ENCODE results near the gene DMBX1. TPM values are rescaled to one million over a fixed set of nuclear protein-coding genes. Genes with fewer than 3 reads are reported as not detected.

DMBX1 gene
- total RNA-seq, 2 donors from 2014 or later: not detected

- no peak for DNase-seq (ENCODE audit: low spot score)
- H3K4me1 ChIP-seq: peaks cover 0 to 8% of the 10 kb centered on the region in 2 donors
- H3K27ac ChIP-seq: no peak overlapping the region
- TF ChIP-seq, protein P1, sequence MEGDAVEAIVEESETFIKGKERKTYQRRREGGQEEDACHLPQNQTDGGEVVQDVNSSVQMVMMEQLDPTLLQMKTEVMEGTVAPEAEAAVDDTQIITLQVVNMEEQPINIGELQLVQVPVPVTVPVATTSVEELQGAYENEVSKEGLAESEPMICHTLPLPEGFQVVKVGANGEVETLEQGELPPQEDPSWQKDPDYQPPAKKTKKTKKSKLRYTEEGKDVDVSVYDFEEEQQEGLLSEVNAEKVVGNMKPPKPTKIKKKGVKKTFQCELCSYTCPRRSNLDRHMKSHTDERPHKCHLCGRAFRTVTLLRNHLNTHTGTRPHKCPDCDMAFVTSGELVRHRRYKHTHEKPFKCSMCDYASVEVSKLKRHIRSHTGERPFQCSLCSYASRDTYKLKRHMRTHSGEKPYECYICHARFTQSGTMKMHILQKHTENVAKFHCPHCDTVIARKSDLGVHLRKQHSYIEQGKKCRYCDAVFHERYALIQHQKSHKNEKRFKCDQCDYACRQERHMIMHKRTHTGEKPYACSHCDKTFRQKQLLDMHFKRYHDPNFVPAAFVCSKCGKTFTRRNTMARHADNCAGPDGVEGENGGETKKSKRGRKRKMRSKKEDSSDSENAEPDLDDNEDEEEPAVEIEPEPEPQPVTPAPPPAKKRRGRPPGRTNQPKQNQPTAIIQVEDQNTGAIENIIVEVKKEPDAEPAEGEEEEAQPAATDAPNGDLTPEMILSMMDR (IDR thresholded peaks at IDR 0.05): no peak
- no peak overlapping the region for H3K4me3 ChIP-seq
- no peaks in the 10 kb centered on the region for H3K36me3 ChIP-seq
- H3K27me3 ChIP-seq: no peaks in the 10 kb centered on the region
- no peaks in the 10 kb centered on the region for H3K9me3 ChIP-seq
Observed at GRCh38 chr1:46530311-46530710, 40.7 kb downstream of the DMBX1 start.

- Histone ChIP-seq H3K36me3 (no peaks in the 10 kb centered on the region), H3K4me1 (peaks cover 0 to 8% of the 10 kb centered on the region in 2 donors), H3K27me3 (no peaks in the 10 kb centered on the region), H3K9me3 (no peaks in the 10 kb centered on the region), H3K27ac (no peak overlapping the region), H3K4me3 (no peak overlapping the region)
- TF ChIP-seq, protein P1 (IDR thresholded peaks at IDR 0.05): no peak
- DNase-seq (ENCODE audit: low spot score): no peak
Observed at GRCh38 chr1:46530791-46531409, 41.3 kb downstream of the DMBX1 start.

DNA sequence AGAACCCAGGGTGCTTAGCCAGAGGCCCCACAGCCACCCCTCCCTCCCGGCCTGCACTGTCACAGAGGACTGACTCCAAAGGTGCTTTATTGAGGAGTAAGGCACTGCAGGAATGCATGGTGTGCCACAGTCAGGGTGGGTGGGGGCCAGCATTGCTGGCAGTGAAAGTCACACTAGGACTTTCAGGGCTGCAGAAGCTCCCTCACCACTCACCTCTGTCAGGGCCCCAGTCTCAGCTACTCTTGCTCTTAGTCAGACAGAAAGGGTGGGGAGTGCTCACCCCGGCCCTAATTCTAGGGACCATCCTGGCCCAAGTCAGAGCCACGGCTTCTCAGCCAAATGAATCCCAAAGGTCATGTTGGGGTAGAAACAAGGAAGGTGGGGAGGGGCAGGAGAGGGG, 42.5 kb downstream of the DMBX1 start:
- Histone ChIP-seq H3K27me3 (no peaks in the 10 kb centered on the region), H3K4me3 (no peak overlapping the region), H3K36me3 (no peaks in the 10 kb centered on the region), H3K9me3 (no peaks in the 10 kb centered on the region), H3K4me1 (peaks cover 0 to 8% of the 10 kb centered on the region in 2 donors), H3K27ac (no peak overlapping the region)
- DNase-seq (ENCODE audit: low spot score): no peak
- TF ChIP-seq, protein P1 (IDR thresholded peaks at IDR 0.05): no peak

GRCh38 chr1:46532498-46533178, 43.0 kb downstream of the DMBX1 start:
- Histone ChIP-seq H3K27me3 (no peaks in the 10 kb centered on the region), H3K27ac (peak overlapping the region in 1 of 2 donors; percentile 23), H3K4me1 (peaks cover 0 to 8% of the 10 kb centered on the region in 2 donors), H3K9me3 (no peaks in the 10 kb centered on the region), H3K4me3 (peak overlapping the region; percentile 26 to 48), H3K36me3 (no peaks in the 10 kb centered on the region)
- no peak for DNase-seq (ENCODE audit: low spot score)
- TF ChIP-seq, protein P1 (IDR thresholded peaks at IDR 0.05): peak; percentile 67 to 81

GRCh38 chr1:46533179-46533864, 43.7 kb downstream of the DMBX1 start:
- peak overlapping the region in 1 of 2 donors; percentile 23 for H3K27ac ChIP-seq
- no peaks in the 10 kb centered on the region for H3K9me3 ChIP-seq
- no peak for DNase-seq (ENCODE audit: low spot score)
- peaks cover 0 to 8% of the 10 kb centered on the region in 2 donors for H3K4me1 ChIP-seq
- TF ChIP-seq, protein P1 (IDR thresholded peaks at IDR 0.05): no peak
- H3K27me3 ChIP-seq: no peaks in the 10 kb centered on the region
- H3K4me3 ChIP-seq: peak overlapping the region; percentile 26 to 48
- H3K36me3 ChIP-seq: no peaks in the 10 kb centered on the region

All from right atrium auricular region (tissue), 2 donors.